Measurements from ENCODE around the gene FAM222A. TPM values are rescaled to one million over a fixed set of nuclear protein-coding genes. Genes with fewer than 3 reads are reported as not detected.

FAM222A gene
- polyA plus RNA-seq, 1 donor (not counting 4 experiments of a cell fraction or from before 2014, with no cell fraction given), result 0.05 TPM

DNA sequence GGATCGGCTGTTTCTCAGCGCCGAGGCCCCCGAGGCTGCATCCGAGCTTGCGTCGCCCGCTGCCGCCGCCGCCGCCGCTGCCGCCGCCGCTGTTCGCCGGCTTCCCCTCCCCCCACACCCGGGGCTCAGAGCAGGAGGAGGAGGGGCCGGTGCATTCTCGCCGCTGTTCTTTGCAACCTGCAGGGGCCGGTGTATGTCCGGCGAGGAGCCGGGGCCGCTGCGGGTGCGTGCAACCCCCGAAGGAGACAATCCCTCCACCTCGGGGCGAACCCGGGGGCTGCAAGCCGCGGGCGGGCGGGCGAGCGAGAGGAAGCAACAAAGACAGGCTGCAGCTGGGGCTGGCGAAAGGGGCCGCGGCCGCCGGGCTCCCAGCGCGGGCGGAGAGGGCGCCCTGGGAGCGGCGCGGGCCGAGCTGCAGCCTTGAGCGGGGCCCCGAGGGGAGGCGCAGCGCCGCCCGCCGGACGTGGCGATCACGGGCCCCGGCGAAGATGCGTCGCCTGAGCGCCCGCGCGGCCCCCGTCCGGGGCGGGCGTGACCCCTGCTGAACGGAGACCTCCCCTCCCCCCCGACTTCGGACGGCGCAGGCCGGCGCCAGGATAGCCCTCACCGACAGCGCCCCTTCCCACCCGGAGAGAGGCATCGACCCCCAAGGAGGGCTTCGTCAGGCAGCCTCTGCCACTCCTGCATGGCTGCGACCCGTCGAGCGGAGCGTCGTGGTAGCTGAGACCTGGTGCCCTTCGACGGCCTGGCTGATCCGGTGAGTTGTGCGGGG is 702 bp downstream of the FAM222A start:
- H3K9me1 ChIP-seq (ENCODE audit: control insufficient read depth, extremely low read depth, insufficient read depth, low read length), result no peaks in the 10 kb centered on the region
- peaks cover 6% of the 10 kb centered on the region for H4K20me1 ChIP-seq (ENCODE audit: control insufficient read depth, extremely low read depth, insufficient read depth, low read length)
- dilution Hi-C loops (cut with MboI; ENCODE audit: extremely low pct_ligation_motif_present, low sequenced_read_pairs), result no loop called here
- H3K4me3 ChIP-seq (ENCODE audit: control insufficient read depth in 2 of 3, extremely low read depth in 1 of 3, insufficient read depth in 2 of 3, low read depth in 1 of 3, low read length in 3 of 3), result peak overlapping the region; percentile 38 to 74 (median 45)
- peak overlapping the region; percentile 61 for H3K4me2 ChIP-seq (ENCODE audit: control insufficient read depth, extremely low read depth, insufficient read depth, low read depth, low read length)
- peaks cover 71% of the 10 kb centered on the region for H3K27me3 ChIP-seq (ENCODE audit: control insufficient read depth, extremely low read depth, insufficient read depth, low read length)
- H3K27ac ChIP-seq (ENCODE audit: control insufficient read depth, insufficient read depth, low read length), result no peak overlapping the region
- no peaks in the 10 kb centered on the region for H3K9me3 ChIP-seq (ENCODE audit: control insufficient read depth, low read depth, low read length)
- TF ChIP-seq EZH2 (IDR thresholded peaks at IDR 0.05; ENCODE audit: low read length), result peak; percentile 84
- TF ChIP-seq, protein P1, sequence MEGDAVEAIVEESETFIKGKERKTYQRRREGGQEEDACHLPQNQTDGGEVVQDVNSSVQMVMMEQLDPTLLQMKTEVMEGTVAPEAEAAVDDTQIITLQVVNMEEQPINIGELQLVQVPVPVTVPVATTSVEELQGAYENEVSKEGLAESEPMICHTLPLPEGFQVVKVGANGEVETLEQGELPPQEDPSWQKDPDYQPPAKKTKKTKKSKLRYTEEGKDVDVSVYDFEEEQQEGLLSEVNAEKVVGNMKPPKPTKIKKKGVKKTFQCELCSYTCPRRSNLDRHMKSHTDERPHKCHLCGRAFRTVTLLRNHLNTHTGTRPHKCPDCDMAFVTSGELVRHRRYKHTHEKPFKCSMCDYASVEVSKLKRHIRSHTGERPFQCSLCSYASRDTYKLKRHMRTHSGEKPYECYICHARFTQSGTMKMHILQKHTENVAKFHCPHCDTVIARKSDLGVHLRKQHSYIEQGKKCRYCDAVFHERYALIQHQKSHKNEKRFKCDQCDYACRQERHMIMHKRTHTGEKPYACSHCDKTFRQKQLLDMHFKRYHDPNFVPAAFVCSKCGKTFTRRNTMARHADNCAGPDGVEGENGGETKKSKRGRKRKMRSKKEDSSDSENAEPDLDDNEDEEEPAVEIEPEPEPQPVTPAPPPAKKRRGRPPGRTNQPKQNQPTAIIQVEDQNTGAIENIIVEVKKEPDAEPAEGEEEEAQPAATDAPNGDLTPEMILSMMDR (optimal IDR thresholded peaks at IDR 0.05 in 1 of 3, IDR thresholded peaks at IDR 0.05 in 1 of 3, conservative IDR thresholded peaks at IDR 0.05 in 1 of 3; ENCODE audit: extremely low read depth in 1 of 3, insufficient read depth in 2 of 3, low read length in 3 of 3), result peak in 1 of 3 experiments; percentile 47
- FAIRE-seq (no peak), DNase-seq (ENCODE audit: low read depth, low spot score) (no peak)
- peak overlapping the region; percentile 20 for H3K9ac ChIP-seq (ENCODE audit: control insufficient read depth, extremely low read depth, insufficient read depth, low read length)
- no peaks in the 10 kb centered on the region for H3K79me2 ChIP-seq (ENCODE audit: control insufficient read depth, insufficient read depth, low read length)
- no peak overlapping the region for H2AFZ ChIP-seq (ENCODE audit: control insufficient read depth, low read length)
- no peaks in the 10 kb centered on the region for H3K36me3 ChIP-seq (ENCODE audit: control insufficient read depth in 2 of 2, extremely low read depth in 1 of 2, insufficient read depth in 2 of 2, low read length in 2 of 2)
- no peaks in the 10 kb centered on the region for H3K4me1 ChIP-seq (ENCODE audit: control insufficient read depth, extremely low read depth, insufficient read depth, low read length)

DNA sequence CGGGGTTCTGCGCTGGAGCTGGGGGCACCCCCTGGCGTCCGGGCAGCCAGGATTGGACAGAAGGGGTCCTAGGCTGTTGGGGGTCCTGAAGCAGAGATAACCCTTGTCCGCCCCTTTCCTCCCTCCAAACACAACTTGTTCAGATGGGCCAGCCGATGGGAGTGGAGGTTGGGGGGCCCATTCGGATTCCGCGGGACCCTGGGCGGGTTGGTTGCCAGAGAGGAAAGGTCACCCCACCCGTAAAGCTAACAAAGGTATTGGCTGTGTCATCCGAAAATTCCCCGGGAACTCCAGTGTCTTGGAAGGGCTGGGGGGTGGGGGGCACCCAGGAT is 1.3 kb downstream of the FAM222A start:
- Histone ChIP-seq H2AFZ (ENCODE audit: control insufficient read depth, low read length) (no peak overlapping the region), H3K27ac (ENCODE audit: control insufficient read depth, insufficient read depth, low read length) (no peak overlapping the region), H3K4me1 (ENCODE audit: control insufficient read depth, extremely low read depth, insufficient read depth, low read length) (no peaks in the 10 kb centered on the region), H3K27me3 (ENCODE audit: control insufficient read depth, extremely low read depth, insufficient read depth, low read length) (peaks cover 74% of the 10 kb centered on the region), H3K9ac (ENCODE audit: control insufficient read depth, extremely low read depth, insufficient read depth, low read length) (no peak overlapping the region), H3K4me2 (ENCODE audit: control insufficient read depth, extremely low read depth, insufficient read depth, low read depth, low read length) (peak overlapping the region; percentile 17), H4K20me1 (ENCODE audit: control insufficient read depth, extremely low read depth, insufficient read depth, low read length) (peaks cover 6% of the 10 kb centered on the region), H3K9me3 (ENCODE audit: control insufficient read depth, low read depth, low read length) (no peaks in the 10 kb centered on the region), H3K36me3 (ENCODE audit: control insufficient read depth in 2 of 2, extremely low read depth in 1 of 2, insufficient read depth in 2 of 2, low read length in 2 of 2) (no peaks in the 10 kb centered on the region), H3K79me2 (ENCODE audit: control insufficient read depth, insufficient read depth, low read length) (no peaks in the 10 kb centered on the region), H3K4me3 (ENCODE audit: control insufficient read depth in 2 of 3, extremely low read depth in 1 of 3, insufficient read depth in 2 of 3, low read depth in 1 of 3, low read length in 3 of 3) (no peak overlapping the region), H3K9me1 (ENCODE audit: control insufficient read depth, extremely low read depth, insufficient read depth, low read length) (no peaks in the 10 kb centered on the region)
- TF ChIP-seq, protein P1 (optimal IDR thresholded peaks at IDR 0.05 in 1 of 3, IDR thresholded peaks at IDR 0.05 in 1 of 3, conservative IDR thresholded peaks at IDR 0.05 in 1 of 3; ENCODE audit: extremely low read depth in 1 of 3, insufficient read depth in 2 of 3, low read length in 3 of 3), result no peak
- TF ChIP-seq EZH2 (IDR thresholded peaks at IDR 0.05; ENCODE audit: low read length), result peak; percentile 33
- no peak for FAIRE-seq
- dilution Hi-C loops (cut with MboI; ENCODE audit: extremely low pct_ligation_motif_present, low sequenced_read_pairs), result no loop called here
- DNase-seq (ENCODE audit: low read depth, low spot score), result no peak

All from keratinocyte (primary cell).